SK-N-SH (cell line): ENCODE measurements around the gene FOXP1. TPM values are rescaled to one million over a fixed set of nuclear protein-coding genes. Genes with fewer than 3 reads are reported as not detected.

ENCODE experiments used
- ELF1 ChIP-seq: IDR thresholded peaks from 2 replicates; pipeline ENCODE4 v1.4.0; 2012
- EP300 ChIP-seq, 2 experiments: IDR thresholded peaks; 2 replicates each; pipeline versions ENCODE4 v1.4.0 to v1.6.1; 2012; ENCODE audit warnings: borderline replicate concordance in 1 of 2, low read depth in 1 of 2, low read length in 1 of 2
- EZH2phosphoT487 ChIP-seq: fragments of 200-600 bp; sonication (generic); IDR thresholded peaks from 2 replicates; pipeline ENCODE4 v1.6.1; 2017; ENCODE audit warnings: low read depth, mixed run types, mild to moderate bottlenecking, antibody characterized with exemption, moderate library complexity, borderline replicate concordance
- FOSL2 ChIP-seq: IDR thresholded peaks from 2 replicates; pipeline ENCODE4 v1.4.0; 2012; ENCODE audit warnings: low read depth, mild to moderate bottlenecking, moderate library complexity, borderline replicate concordance
- GATA2 ChIP-seq: sonication (generic); formaldehyde crosslinking; IDR thresholded peaks from 2 replicates; pipeline ENCODE4 v1.5.0; 2020; ENCODE audit warnings: mild to moderate bottlenecking, missing genetic modification reagents
- MAX ChIP-seq: IDR thresholded peaks from 2 replicates; pipeline ENCODE4 v1.4.0; 2012; ENCODE audit warnings: low read depth
- MEF2A ChIP-seq: IDR thresholded peaks from 2 replicates; pipeline ENCODE4 v1.4.0; 2012; ENCODE audit warnings: low read depth, borderline replicate concordance
- RAD21 ChIP-seq: IDR thresholded peaks from 2 replicates; pipeline ENCODE4 v1.6.1; 2012; ENCODE audit warnings: mild to moderate bottlenecking, low read length
- RCOR1 ChIP-seq: fragments of 150-350 bp; IDR thresholded peaks from 2 replicates; pipeline ENCODE4 v1.6.1; 2017; ENCODE audit warnings: antibody characterized with exemption, low read length
- REST ChIP-seq: IDR thresholded peaks from 2 replicates; pipeline ENCODE4 v1.6.1; 2012; ENCODE audit warnings: mild to moderate bottlenecking, low read depth, low read length, moderate library complexity
- RXRA ChIP-seq: IDR thresholded peaks from 2 replicates; pipeline ENCODE4 v1.4.0; 2012; ENCODE audit warnings: low read depth, mild to moderate bottlenecking, borderline replicate concordance
- SMC3 ChIP-seq: IDR thresholded peaks from 2 replicates; pipeline ENCODE4 v1.6.1; 2012; ENCODE audit warnings: low read depth, low read length, improper control_type of control experiment
- TAF1 ChIP-seq: IDR thresholded peaks from 2 replicates; pipeline ENCODE4 v1.6.1; 2012; ENCODE audit warnings: low read depth, mild to moderate bottlenecking, low read length, moderate library complexity, borderline replicate concordance
- TEAD4 ChIP-seq: IDR thresholded peaks from 2 replicates; pipeline ENCODE4 v1.4.0; 2012; ENCODE audit warnings: mild to moderate bottlenecking, borderline replicate concordance; ENCODE audit not compliant: insufficient read depth
- USF2 ChIP-seq: fragments of 150-350 bp; IDR thresholded peaks from 2 replicates; pipeline ENCODE4 v1.6.1; 2017; ENCODE audit warnings: antibody characterized with exemption, low read length, low read depth, borderline replicate concordance
- ZBTB33 ChIP-seq: IDR thresholded peaks from 2 replicates; pipeline ENCODE4 v1.4.0; 2012; ENCODE audit warnings: low read depth, borderline replicate concordance
- polyA plus RNA-seq, 3 experiments: library from polyadenylated mRNA; depleted of rRNA; stranded (reverse); fragments of >200 nt; gene quantifications; 2 replicates each; pipeline ENCODE4 v1.2.3, GENCODE V29; 2012

FOXP1 gene
- polyA plus RNA-seq, 1 of the 3 experiments (the other 2 are of a cell fraction): 8.8 TPM

GRCh38 chr3:71166339-71167240, 416.9 kb downstream of the FOXP1 start (continued):
- TF ChIP-seq EP300 (IDR thresholded peaks at IDR 0.05; ENCODE audit: borderline replicate concordance in 1 of 2, low read depth in 1 of 2, low read length in 1 of 2) (peak in 1 of 2 experiments; percentile 94; a peak in 2 of 4 replicates), REST (no peak), EZH2phosphoT487 (no peak), SMC3 (peak; percentile 13; the same call in 1 of the 2 replicates), RXRA (no peak), ZBTB33 (no peak), MAX (no peak), RCOR1 (peak; percentile 81), GATA2 (peak; percentile 98), RAD21 (peak; percentile 4; the same call in 1 of the 2 replicates), MEF2A (no peak), TEAD4 (no peak), FOSL2 (no peak), TAF1 (no peak), USF2 (no peak), ELF1 (no peak)
